ENCODE results near the gene SLCO2A1. TPM values are rescaled to one million over a fixed set of nuclear protein-coding genes. Genes with fewer than 3 reads are reported as not detected.

The SLCO2A1 gene
- total RNA-seq, 1 experiment from 2014 or later = 2.4 TPM

- Histone ChIP-seq H3K4me3 (ENCODE audit: insufficient read depth, low read depth, low read length) (no peak overlapping the region), H3K36me3 (replicated peaks; ENCODE audit: control insufficient read depth, insufficient read depth, low read length) (no peaks in the 10 kb centered on the region), H3K27me3 (ENCODE audit: control insufficient read depth, insufficient read depth, low read length) (no peaks in the 10 kb centered on the region)
- DNase-seq = no peak
Observed at GRCh38 chr3:133880886-133881455, 148.8 kb downstream of the SLCO2A1 start.

GRCh38 chr3:133880287-133880686, 149.4 kb downstream of the SLCO2A1 start:
- no peaks in the 10 kb centered on the region for H3K27me3 ChIP-seq (ENCODE audit: control insufficient read depth, insufficient read depth, low read length)
- no peak overlapping the region for H3K4me3 ChIP-seq (ENCODE audit: insufficient read depth, low read depth, low read length)
- DNase-seq = no peak
- H3K36me3 ChIP-seq (replicated peaks; ENCODE audit: control insufficient read depth, insufficient read depth, low read length) = no peaks in the 10 kb centered on the region

- H3K4me3 ChIP-seq (ENCODE audit: insufficient read depth, low read depth, low read length) = no peak overlapping the region
- H3K36me3 ChIP-seq (replicated peaks; ENCODE audit: control insufficient read depth, insufficient read depth, low read length) = no peaks in the 10 kb centered on the region
- no peaks in the 10 kb centered on the region for H3K27me3 ChIP-seq (ENCODE audit: control insufficient read depth, insufficient read depth, low read length)
- DNase-seq = no peak
Observed at GRCh38 chr3:133878518-133878917, 151.2 kb downstream of the SLCO2A1 start.

Other genes with a start within 250 kb of the SLCO2A1 start
- 26.5 and 27.7 TPM in 2 replicates for gene SRPRB, start 224.1 kb downstream of the SLCO2A1 start, total RNA-seq (2014; rRNA removed; shearing (Covaris generic))
- gene RAB6B, start 134.0 kb downstream of the SLCO2A1 start, total RNA-seq (2014; rRNA removed; shearing (Covaris generic)) = 1.2 and 2.4 TPM in 2 replicates
- 74.7 and 79.2 TPM in 2 replicates for gene RYK, start 220.9 kb upstream of the SLCO2A1 start, total RNA-seq (2014; rRNA removed; shearing (Covaris generic))